Spleen (tissue), 13 donors: ENCODE measurements around the gene ZBTB42. TPM values are rescaled to one million over a fixed set of nuclear protein-coding genes. Genes with fewer than 3 reads are reported as not detected.

Experiments
- DNase-seq: peaks from one replicate; pipeline ENCODE4 v3.0.0-alpha.2; 2020
- H3K27ac ChIP-seq, 8 donors: fragments of 200-600 bp; sonication (generic) in 7 of 8; 1 replicate in 4 of 8; 2 replicates in 4 of 8; pipeline versions ENCODE4 v1.5.0 to v1.8.0; 2016 to 2021; ENCODE audit warnings: inconsistent platforms in 4 of 8, mild to moderate bottlenecking in 4 of 8, moderate library complexity in 1 of 8
- H3K27me3 ChIP-seq, 7 donors: fragments of 200-600 bp; sonication (generic) in 6 of 7; replicated peaks in 1 of 7; 1 replicate in 4 of 7; 2 replicates in 3 of 7; pipeline versions ENCODE4 v1.5.0 to v1.8.0; 2016 to 2021; ENCODE audit warnings: inconsistent platforms in 3 of 7, mild to moderate bottlenecking in 1 of 7
- H3K36me3 ChIP-seq, 6 donors: fragments of 200-600 bp; sonication (generic) in 5 of 6; 1 replicate in 4 of 6; 2 replicates in 2 of 6; pipeline versions ENCODE4 v1.5.0 to v1.8.0; 2016 to 2021; ENCODE audit warnings: inconsistent platforms in 2 of 6
- H3K4me1 ChIP-seq, 6 donors: fragments of 200-600 bp; sonication (generic) in 5 of 6; 1 replicate in 3 of 6; 2 replicates in 3 of 6; pipeline versions ENCODE4 v1.5.0 to v1.8.0; 2016 to 2021; ENCODE audit warnings: inconsistent platforms in 3 of 6
- H3K4me3 ChIP-seq, 8 donors: fragments of 200-600 bp; sonication (generic) in 7 of 8; 1 replicate in 4 of 8; 2 replicates in 4 of 8; pipeline versions ENCODE4 v1.5.0 to v1.8.0; 2016 to 2021; ENCODE audit warnings: inconsistent platforms in 4 of 8, mild to moderate bottlenecking in 4 of 8, moderate library complexity in 2 of 8
- H3K9me3 ChIP-seq, 8 donors: fragments of 200-600 bp; sonication (generic) in 7 of 8; 1 replicate in 4 of 8; 2 replicates in 4 of 8; pipeline versions ENCODE4 v1.5.0 to v1.8.0; 2016 to 2021; ENCODE audit warnings: inconsistent platforms in 4 of 8
- CTCF ChIP-seq, 11 experiments: fragments of 200-600 bp in 7 of 11; fragments of 450-650 bp in 4 of 11; sonication (generic) in 4 of 11; IDR thresholded peaks in 8 of 11; conservative IDR thresholded peaks in 3 of 11; 1 replicate in 7 of 11; 2 replicates in 4 of 11; pipeline versions ENCODE4 v1.4.0 to v1.8.0; 2016 to 2021; ENCODE audit warnings: antibody characterized with exemption in 11 of 11, inconsistent platforms in 4 of 11, mild to moderate bottlenecking in 1 of 11
- POLR2A ChIP-seq, 3 donors: fragments of 450-650 bp; IDR thresholded peaks; one replicate each; pipeline ENCODE4 v1.5.1; 2017; ENCODE audit warnings: antibody characterized with exemption in 3 of 3, mild to moderate bottlenecking in 1 of 3
- POLR2AphosphoS5 ChIP-seq, 3 donors: sonication (generic); formaldehyde crosslinking; IDR thresholded peaks; one replicate each; pipeline ENCODE4 v1.5.1; 2017; ENCODE audit warnings: antibody characterized with exemption in 3 of 3
- WGBS, 5 donors: extraction: QIAGEN DNeasy Blood & Tissue Kit in 3 of 5; methylation state at CpG; one replicate each; pipeline versions ENCODE4 v1.1.5 to v1.1.7; 2013 to 2018; 5-methylcytosine and 5-hydroxymethylcytosine counted together
- intact Hi-C: fragments of 100-400 bp; cut with DNase I; formaldehyde crosslinking; loops from one replicate; pipeline ENCODE4 v1.15.0; 2023; ENCODE audit warnings: low total_unique reads
- long read RNA-seq, 2 donors: transcript quantifications; one replicate each; lab custom pipeline, GENCODE V29; 2026
- polyA plus RNA-seq, 3 donors: library from polyadenylated mRNA; stranded (reverse); fragments of 200-250 nt; gene quantifications; one replicate each; pipeline ENCODE4 v1.2.1, GENCODE V29; 2013
- total RNA-seq, 7 donors: library from RNA; depleted of rRNA in 3 of 7; stranded (reverse); fragments of >200 nt in 3 of 7; fragmentation: NEBNext Ultra II Directional in 4 of 7; extraction: Animal tissue kit (Norgen Biotek cat#: 25700) in 4 of 7; gene quantifications; one replicate each; pipeline versions ENCODE4 v1.1.0 to v1.2.1, GENCODE V29; 2016 to 2021
- donor health status: healthy with polysubstance abuse.
- donor health status: DM: no; HTN: no; CAD: no; lungs with moderate emphysema.
- donor health status: DM: no; HTN: no; CAD: no.
- donor health status: Bipolar disorder and iron deficiency.
- donor health status: healthy.
- donor health status: DM: no; HTN: no; CAD: no.
- donor health status: DM: yes; HTN: yes; CAD: no.

The ZBTB42 gene
- total RNA-seq (10 to 100 TPM in 1 of 7 donors, 1 to 10 TPM in 6; 4.2 to 11.5 (median 7.9) TPM), polyA plus RNA-seq (1 to 10 TPM in 2 of 3 donors, under 1 TPM in 1; 0.74 to 2.9 (median 1.1) TPM)
- long read RNA-seq, donor 1, partial matches to known transcripts: 0 of 4 reads
- long read RNA-seq, donor 1, other reads (novel, unspliced or antisense): 0 of 4 reads
- long read RNA-seq, donor 2, partial matches to known transcripts: 0 of 4 reads
- long read RNA-seq, donor 2, other reads (novel, unspliced or antisense): 0 of 4 reads

- intact Hi-C loops: no loop called here
- H3K4me1 ChIP-seq: peaks cover 33 to 91% (median 60%) of the 10 kb centered on the region in 6 donors
- DNase-seq: peak; percentile 93
- H3K27ac ChIP-seq: peak within 1 kb of the TSS; percentile 86 to 95 (median 91)
- peak within 1 kb of the TSS; percentile 37 to 96 (median 84) for H3K4me3 ChIP-seq
- no peaks in the 10 kb centered on the region for H3K27me3 ChIP-seq
- TF ChIP-seq CTCF (IDR thresholded peaks at IDR 0.05 in 8 of 11, conservative IDR thresholded peaks at IDR 0.05 in 3 of 11) (peak in 1 of 11 experiments; percentile 17), POLR2AphosphoS5 (IDR thresholded peaks at IDR 0.05) (peak; percentile 61 to 79 (median 76)), POLR2A (IDR thresholded peaks at IDR 0.05) (no peak)
- no peaks in the 10 kb centered on the region for H3K36me3 ChIP-seq
- WGBS, 5 donors: 1 to 3% (median 1%) methylated on average over 36 to 105 of the region's 105 CpGs
- H3K9me3 ChIP-seq: no peaks in the 10 kb centered on the region
These were observed at the start of gene ZBTB42 for GRCh38 chr14:104800771-104801519. Gene ZBTB42, plus strand, starts transcription at chr14:104801101. Its CDS starts 97 bp downstream, at chr14:104801198.

GRCh38 chr14:104751539-104752422 is 49.1 kb upstream of the ZBTB42 start:
- peak; percentile 93 for DNase-seq
- no peak for TF ChIP-seq CTCF (IDR thresholded peaks at IDR 0.05 in 8 of 11, conservative IDR thresholded peaks at IDR 0.05 in 3 of 11)
- TF ChIP-seq POLR2A (IDR thresholded peaks at IDR 0.05): no peak
- no peak for TF ChIP-seq POLR2AphosphoS5 (IDR thresholded peaks at IDR 0.05)
- Histone ChIP-seq H3K27ac (peak overlapping the region; percentile 74 to 93 (median 86)), H3K27me3 (no peaks in the 10 kb centered on the region), H3K4me1 (peaks cover 18 to 63% (median 39%) of the 10 kb centered on the region in 6 donors), H3K4me3 (peak overlapping the region; percentile 33 to 100 (median 91)), H3K36me3 (peaks cover 0 to 18% (median 15%) of the 10 kb centered on the region in 6 donors), H3K9me3 (no peaks in the 10 kb centered on the region)
- WGBS, 5 donors: 72 to 84% (median 80%) methylated on average over 68 to 90 of the region's 90 CpGs
- intact Hi-C loops: no loop called here

- 1 to 4% (median 3%) methylated on average over 21 of the region's 21 CpGs for WGBS, 5 donors
- peak overlapping the region; percentile 33 to 100 (median 91) for H3K4me3 ChIP-seq
- peaks cover 0 to 24% (median 21%) of the 10 kb centered on the region in 6 donors for H3K36me3 ChIP-seq
- H3K4me1 ChIP-seq: peaks cover 18 to 69% (median 40%) of the 10 kb centered on the region in 6 donors
- TF ChIP-seq POLR2AphosphoS5 (IDR thresholded peaks at IDR 0.05) (no peak), POLR2A (IDR thresholded peaks at IDR 0.05) (no peak), CTCF (IDR thresholded peaks at IDR 0.05 in 8 of 11, conservative IDR thresholded peaks at IDR 0.05 in 3 of 11) (no peak)
- no peak for DNase-seq
- no peaks in the 10 kb centered on the region for H3K9me3 ChIP-seq
- peak overlapping the region; percentile 74 to 93 (median 86) for H3K27ac ChIP-seq
- intact Hi-C loops: no loop called here
- H3K27me3 ChIP-seq: no peaks in the 10 kb centered on the region
These were observed 48.5 kb upstream of the ZBTB42 start for GRCh38 chr14:104752423-104752734.
